Liver (tissue), 9 donors: ENCODE data around the gene LDLRAD3. TPM values are rescaled to one million over a fixed set of nuclear protein-coding genes. Genes with fewer than 3 reads are reported as not detected.

ENCODE experiments used
- DNase-seq: peaks from one replicate; pipeline ENCODE4 v3.0.0-alpha.2; 2017; ENCODE audit warnings: low spot score
- H3K27ac ChIP-seq, 2 donors: one replicate each; pipeline ENCODE4 v1.7.0; 2013; ENCODE audit warnings: inconsistent platforms in 2 of 2, low read length in 2 of 2, control low read depth in 1 of 2, low read depth in 1 of 2, mild to moderate bottlenecking in 1 of 2
- H3K27me3 ChIP-seq, 4 donors: one replicate each; pipeline versions ENCODE4 v1.6.1 to v1.7.0; 2013; ENCODE audit warnings: low read length in 3 of 4, inconsistent platforms in 1 of 4, mild to moderate bottlenecking in 1 of 4, moderate library complexity in 1 of 4; ENCODE audit not compliant: control insufficient read depth in 4 of 4, insufficient read depth in 4 of 4
- H3K36me3 ChIP-seq, 4 donors: one replicate each; pipeline versions ENCODE4 v1.6.1 to v1.7.0; 2013; ENCODE audit warnings: low read length in 3 of 4, mild to moderate bottlenecking in 3 of 4, low read depth in 1 of 4, moderate library complexity in 1 of 4; ENCODE audit not compliant: control insufficient read depth in 4 of 4, insufficient read depth in 3 of 4
- H3K4me1 ChIP-seq, 4 donors: one replicate each; pipeline versions ENCODE4 v1.6.1 to v1.7.0; 2013; ENCODE audit warnings: low read length in 3 of 4, mild to moderate bottlenecking in 3 of 4, moderate library complexity in 1 of 4; ENCODE audit not compliant: control insufficient read depth in 4 of 4, insufficient read depth in 4 of 4
- H3K4me3 ChIP-seq, 3 donors: one replicate each; pipeline versions ENCODE4 v1.6.1 to v1.7.0; 2013; ENCODE audit warnings: low read length in 3 of 3, control low read depth in 1 of 3, low read depth in 1 of 3, mild to moderate bottlenecking in 1 of 3
- H3K9ac ChIP-seq, 2 donors: one replicate each; pipeline ENCODE4 v1.7.0; 2013; ENCODE audit warnings: low read length in 2 of 2, mild to moderate bottlenecking in 2 of 2, moderate library complexity in 2 of 2, control low read depth in 1 of 2, low read depth in 1 of 2
- H3K9me3 ChIP-seq, 4 donors: one replicate each; pipeline versions ENCODE4 v1.6.1 to v1.7.0; 2013; ENCODE audit warnings: low read length in 3 of 4; ENCODE audit not compliant: control insufficient read depth in 4 of 4
- ATF3 ChIP-seq: IDR thresholded peaks from 2 replicates; pipeline ENCODE4 v1.6.1; 2016; ENCODE audit warnings: antibody characterized with exemption
- EGR1 ChIP-seq, 2 donors: IDR thresholded peaks; 2 replicates each; pipeline ENCODE4 v1.6.1; 2016 to 2018; ENCODE audit warnings: antibody characterized with exemption in 2 of 2, low read depth in 2 of 2
- FOXA1 ChIP-seq: IDR thresholded peaks from 2 replicates; pipeline ENCODE4 v1.6.1; 2016; ENCODE audit warnings: antibody characterized with exemption
- FOXA2 ChIP-seq: IDR thresholded peaks from 2 replicates; pipeline ENCODE4 v1.6.1; 2016; ENCODE audit warnings: antibody characterized with exemption
- HNF4A ChIP-seq, 2 donors: conservative IDR thresholded peaks; 2 replicates each; pipeline ENCODE4 v1.6.1; 2016; ENCODE audit warnings: antibody characterized with exemption in 2 of 2, mild to moderate bottlenecking in 2 of 2
- HNF4G ChIP-seq: IDR thresholded peaks from 2 replicates; pipeline ENCODE4 v1.6.1; 2016; ENCODE audit warnings: antibody characterized with exemption
- JUND ChIP-seq, 2 donors: IDR thresholded peaks; 2 replicates each; pipeline ENCODE4 v1.6.1; 2016; ENCODE audit warnings: antibody characterized with exemption in 2 of 2
- MAX ChIP-seq: IDR thresholded peaks from 2 replicates; pipeline ENCODE4 v1.6.1; 2016; ENCODE audit warnings: antibody characterized with exemption
- NR2F2 ChIP-seq: IDR thresholded peaks from 2 replicates; pipeline ENCODE4 v1.6.1; 2016; ENCODE audit warnings: antibody characterized with exemption
- RAD21 ChIP-seq, 2 donors: IDR thresholded peaks; 2 replicates each; pipeline ENCODE4 v1.6.1; 2016; ENCODE audit warnings: antibody characterized with exemption in 2 of 2, mild to moderate bottlenecking in 2 of 2
- REST ChIP-seq: IDR thresholded peaks from 2 replicates; pipeline ENCODE4 v1.6.1; 2016; ENCODE audit warnings: antibody characterized with exemption, mild to moderate bottlenecking
- SP1 ChIP-seq: IDR thresholded peaks from 2 replicates; pipeline ENCODE4 v1.6.1; 2018; ENCODE audit warnings: antibody characterized with exemption, mild to moderate bottlenecking
- YY1 ChIP-seq: IDR thresholded peaks from 2 replicates; pipeline ENCODE4 v1.6.1; 2016; ENCODE audit warnings: antibody characterized with exemption, mild to moderate bottlenecking
- ZBTB33 ChIP-seq: IDR thresholded peaks from 2 replicates; pipeline ENCODE4 v1.6.1; 2016; ENCODE audit warnings: antibody characterized with exemption
- WGBS: extraction: QIAGEN DNeasy Blood & Tissue Kit; methylation state at CpG from one replicate; pipeline ENCODE4 v1.1.7; 2013; 5-methylcytosine and 5-hydroxymethylcytosine counted together
- polyA plus RNA-seq, 2 donors: library from polyadenylated mRNA; stranded (reverse) in 1 of 2; unstranded in 1 of 2; fragments of 200-250 nt in 1 of 2; fragments of >200 nt in 1 of 2; fragmentation: Nextera tagmentation in 1 of 2; extraction: Ambion mirVana in 1 of 2; gene quantifications; one replicate each; pipeline versions ENCODE4 v1.2.1 to v1.2.3, GENCODE V29; 2013 to 2015
- total RNA-seq, 2 donors: library from RNA; depleted of rRNA; stranded (reverse); fragments of >200 nt; gene quantifications; one replicate each; pipeline ENCODE4 v1.2.3, GENCODE V29; 2014
- TF ChIP-seq, protein P1 (sequence below): fragments of 150-350 bp; IDR thresholded peaks from 2 replicates; pipeline ENCODE4 v1.5.1; 2017; ENCODE audit warnings: improper control_type of control experiment, low read depth, low read length; ENCODE audit not compliant: missing input control
- donor health status: healthy.
- donor health status: healthy.
- donor health status: healthy.
- donor health status: healthy.
- donor health status: healthy.

The LDLRAD3 gene
- total and polyA plus RNA-seq, 4 donors, result 0.75 to 1.3 (median 0.93) TPM

- WGBS, result 71% methylated on average over 6 of the region's 6 CpGs
- no peak for DNase-seq
- no peak for TF ChIP-seq JUND (IDR thresholded peaks at IDR 0.05)
- TF ChIP-seq YY1, result no peak
- no peak for TF ChIP-seq NR2F2
- TF ChIP-seq RAD21 (IDR thresholded peaks at IDR 0.05), result no peak
- TF ChIP-seq EGR1 (IDR thresholded peaks at IDR 0.05; ENCODE audit: low read depth in 2 of 2), result no peak
- no peak for TF ChIP-seq SP1
- no peak for TF ChIP-seq HNF4G
Observed at GRCh38 chr11:36098087-36098486, 154.2 kb downstream of the LDLRAD3 start.

GRCh38 chr11:36098853-36099375 is 155.1 kb downstream of the LDLRAD3 start:
- Histone ChIP-seq H3K4me3 (no peak overlapping the region), H3K9me3 (peaks cover 0 to 4% (median 2%) of the 10 kb centered on the region in 4 donors), H3K27ac (no peak overlapping the region), H3K9ac (no peak overlapping the region), H3K27me3 (no peaks in the 10 kb centered on the region), H3K4me1 (no peaks in the 10 kb centered on the region), H3K36me3 (no peaks in the 10 kb centered on the region)
- WGBS, result 47% methylated on average over 2 of the region's 2 CpGs
- TF ChIP-seq ZBTB33 (no peak), FOXA1 (no peak), YY1 (no peak), HNF4A (conservative IDR thresholded peaks at IDR 0.05) (no peak), REST (no peak), FOXA2 (no peak), ATF3 (no peak)
- no peak for DNase-seq

More at GRCh38 chr11:36098087-36098486, 154.2 kb downstream of the LDLRAD3 start:
- no peak overlapping the region for H3K4me3 ChIP-seq
- H3K9ac ChIP-seq, result no peak overlapping the region
- no peak overlapping the region for H3K27ac ChIP-seq
- H3K27me3 ChIP-seq, result no peaks in the 10 kb centered on the region
- H3K36me3 ChIP-seq, result no peaks in the 10 kb centered on the region
- peaks cover 0 to 10% (median 4%) of the 10 kb centered on the region in 4 donors for H3K9me3 ChIP-seq
- no peaks in the 10 kb centered on the region for H3K4me1 ChIP-seq

GRCh38 chr11:36101466-36101865 is 157.6 kb downstream of the LDLRAD3 start:
- H3K9me3 ChIP-seq, result peaks cover 0 to 5% (median 0%) of the 10 kb centered on the region in 4 donors
- no peaks in the 10 kb centered on the region for H3K36me3 ChIP-seq
- WGBS, result 92% methylated on average over 4 of the region's 4 CpGs
- no peak overlapping the region for H3K4me3 ChIP-seq
- no peak overlapping the region for H3K27ac ChIP-seq
- DNase-seq, result no peak
- H3K9ac ChIP-seq, result no peak overlapping the region
- H3K27me3 ChIP-seq, result no peaks in the 10 kb centered on the region
- H3K4me1 ChIP-seq, result no peaks in the 10 kb centered on the region
- TF ChIP-seq FOXA1 (no peak), RAD21 (IDR thresholded peaks at IDR 0.05) (no peak), ZBTB33 (no peak), SP1 (no peak), ATF3 (no peak), MAX (no peak), JUND (IDR thresholded peaks at IDR 0.05) (no peak), NR2F2 (no peak)
- TF ChIP-seq, protein P1, sequence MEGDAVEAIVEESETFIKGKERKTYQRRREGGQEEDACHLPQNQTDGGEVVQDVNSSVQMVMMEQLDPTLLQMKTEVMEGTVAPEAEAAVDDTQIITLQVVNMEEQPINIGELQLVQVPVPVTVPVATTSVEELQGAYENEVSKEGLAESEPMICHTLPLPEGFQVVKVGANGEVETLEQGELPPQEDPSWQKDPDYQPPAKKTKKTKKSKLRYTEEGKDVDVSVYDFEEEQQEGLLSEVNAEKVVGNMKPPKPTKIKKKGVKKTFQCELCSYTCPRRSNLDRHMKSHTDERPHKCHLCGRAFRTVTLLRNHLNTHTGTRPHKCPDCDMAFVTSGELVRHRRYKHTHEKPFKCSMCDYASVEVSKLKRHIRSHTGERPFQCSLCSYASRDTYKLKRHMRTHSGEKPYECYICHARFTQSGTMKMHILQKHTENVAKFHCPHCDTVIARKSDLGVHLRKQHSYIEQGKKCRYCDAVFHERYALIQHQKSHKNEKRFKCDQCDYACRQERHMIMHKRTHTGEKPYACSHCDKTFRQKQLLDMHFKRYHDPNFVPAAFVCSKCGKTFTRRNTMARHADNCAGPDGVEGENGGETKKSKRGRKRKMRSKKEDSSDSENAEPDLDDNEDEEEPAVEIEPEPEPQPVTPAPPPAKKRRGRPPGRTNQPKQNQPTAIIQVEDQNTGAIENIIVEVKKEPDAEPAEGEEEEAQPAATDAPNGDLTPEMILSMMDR, result no peak
